ENCODE data around the gene MCM9.
A peak's percentile ranks its signal among the peaks of the same experiment; 100 is the strongest.

The MCM9 gene

DNA sequence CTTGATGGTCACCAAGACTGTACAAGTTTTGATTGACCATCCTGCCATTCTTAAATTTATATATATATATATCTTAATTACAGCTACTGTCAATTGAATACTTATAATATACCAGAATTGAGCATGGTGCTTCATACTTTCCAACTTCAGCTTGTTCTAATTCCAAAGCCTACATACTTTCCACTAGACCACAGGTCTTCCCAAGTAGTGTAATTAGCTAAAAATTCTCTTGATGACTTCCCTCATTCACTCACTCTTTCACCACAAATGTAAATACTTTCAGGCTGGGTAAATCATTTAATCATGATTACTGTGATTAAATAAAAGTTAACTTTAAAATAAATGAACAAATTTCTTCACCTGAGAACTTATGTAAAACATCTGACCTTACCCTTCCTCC is 37.6 kb downstream of the MCM9 start:
- TF ChIP-seq, protein P1, sequence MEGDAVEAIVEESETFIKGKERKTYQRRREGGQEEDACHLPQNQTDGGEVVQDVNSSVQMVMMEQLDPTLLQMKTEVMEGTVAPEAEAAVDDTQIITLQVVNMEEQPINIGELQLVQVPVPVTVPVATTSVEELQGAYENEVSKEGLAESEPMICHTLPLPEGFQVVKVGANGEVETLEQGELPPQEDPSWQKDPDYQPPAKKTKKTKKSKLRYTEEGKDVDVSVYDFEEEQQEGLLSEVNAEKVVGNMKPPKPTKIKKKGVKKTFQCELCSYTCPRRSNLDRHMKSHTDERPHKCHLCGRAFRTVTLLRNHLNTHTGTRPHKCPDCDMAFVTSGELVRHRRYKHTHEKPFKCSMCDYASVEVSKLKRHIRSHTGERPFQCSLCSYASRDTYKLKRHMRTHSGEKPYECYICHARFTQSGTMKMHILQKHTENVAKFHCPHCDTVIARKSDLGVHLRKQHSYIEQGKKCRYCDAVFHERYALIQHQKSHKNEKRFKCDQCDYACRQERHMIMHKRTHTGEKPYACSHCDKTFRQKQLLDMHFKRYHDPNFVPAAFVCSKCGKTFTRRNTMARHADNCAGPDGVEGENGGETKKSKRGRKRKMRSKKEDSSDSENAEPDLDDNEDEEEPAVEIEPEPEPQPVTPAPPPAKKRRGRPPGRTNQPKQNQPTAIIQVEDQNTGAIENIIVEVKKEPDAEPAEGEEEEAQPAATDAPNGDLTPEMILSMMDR (IDR thresholded peaks at IDR 0.05) = no peak
- Histone ChIP-seq H3K9me3 (no peaks in the 10 kb centered on the region), H3K27me3 (no peaks in the 10 kb centered on the region), H3K4me1 (peaks cover 0 to 31% (median 2%) of the 10 kb centered on the region in 4 donors), H3K27ac (no peak overlapping the region), H3K36me3 (peaks cover 0 to 8% (median 4%) of the 10 kb centered on the region in 3 donors), H3K4me3 (no peak overlapping the region)
- DNase-seq = no peak
- intact Hi-C loops (cut with DNase I; ENCODE audit: low total_unique reads) = loop anchor here (5.0 kb wide), 1 partner anchor 35 kb away; no protein-coding TSS in a partner anchor

DNA sequence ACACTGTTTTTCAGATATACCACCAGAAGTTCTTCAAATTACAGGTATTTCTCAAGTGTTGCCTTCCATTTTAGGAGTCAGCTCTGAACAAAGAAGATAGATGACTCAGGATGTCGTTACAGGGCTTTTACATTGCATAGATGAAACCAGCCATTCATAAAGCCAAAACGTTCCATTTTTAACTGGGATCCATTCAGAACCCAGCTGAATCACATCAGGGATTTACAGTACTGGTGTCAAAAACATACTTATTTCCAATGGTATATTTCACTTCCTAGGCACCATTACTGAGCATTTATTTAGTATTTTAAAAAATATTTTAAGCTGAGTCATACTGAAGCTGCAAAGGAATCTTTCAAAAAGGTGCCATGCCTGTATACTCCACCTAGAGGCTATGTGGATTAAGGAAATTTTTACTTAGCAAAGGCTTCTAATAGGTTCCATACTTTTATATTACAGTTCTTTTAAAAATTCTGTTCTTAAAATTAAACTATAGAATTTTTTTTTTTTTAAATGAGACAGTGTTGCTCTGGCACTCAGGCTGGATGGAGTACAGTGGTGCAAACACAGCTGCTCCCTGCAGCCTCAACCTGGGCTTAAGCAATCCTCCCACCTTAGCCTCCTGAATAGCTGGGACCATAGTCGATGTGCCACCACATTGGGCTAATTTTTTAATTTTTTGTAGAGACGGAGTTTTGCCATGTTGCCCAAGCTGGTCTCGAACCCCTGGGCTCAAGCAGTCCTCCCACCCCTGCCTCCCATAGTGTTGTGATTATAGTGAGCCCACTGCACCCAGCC is 38.4 kb downstream of the MCM9 start:
- intact Hi-C loops (cut with DNase I; ENCODE audit: low total_unique reads) = loop anchor here (5.0 kb wide), 1 partner anchor 36 kb away; no protein-coding TSS in a partner anchor
- no peak for DNase-seq
- Histone ChIP-seq H3K9me3 (no peaks in the 10 kb centered on the region), H3K27me3 (no peaks in the 10 kb centered on the region), H3K4me3 (no peak overlapping the region), H3K27ac (no peak overlapping the region), H3K4me1 (peaks cover 0 to 38% (median 8%) of the 10 kb centered on the region in 4 donors), H3K36me3 (peaks cover 0 to 8% (median 4%) of the 10 kb centered on the region in 3 donors)
- TF ChIP-seq, protein P1 (IDR thresholded peaks at IDR 0.05) = peak in 1 of 2 experiments; percentile 10

DNA sequence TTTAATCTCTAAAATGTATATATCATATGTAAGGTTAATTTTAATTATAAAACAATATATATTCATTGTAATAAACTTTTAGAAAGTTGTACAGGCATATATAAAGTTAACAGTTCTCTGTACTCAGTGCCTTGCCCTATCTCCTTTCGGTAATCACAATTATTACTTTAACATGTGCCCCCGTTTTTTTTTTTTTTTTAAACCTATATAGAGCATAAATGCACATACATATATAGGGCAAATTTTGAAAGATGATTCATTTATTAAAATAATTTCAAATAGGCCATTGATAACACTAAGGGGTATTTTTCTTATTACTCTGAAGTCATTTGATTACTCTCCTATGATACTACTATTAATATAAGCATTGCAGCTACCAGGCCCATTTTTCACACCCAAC is 39.1 kb downstream of the MCM9 start:
- peak overlapping the region; percentile 76 to 91 for H3K4me3 ChIP-seq
- intact Hi-C loops (cut with DNase I; ENCODE audit: low total_unique reads) = loop anchor here (2.0 to 5.0 kb wide), 2 partner anchors 36 to 245 kb away; partner anchors contain the start of gene CEP85L
- TF ChIP-seq, protein P1 (IDR thresholded peaks at IDR 0.05) = no peak
- H3K9me3 ChIP-seq = no peaks in the 10 kb centered on the region
- peaks cover 0 to 45% (median 12%) of the 10 kb centered on the region in 4 donors for H3K4me1 ChIP-seq
- H3K27ac ChIP-seq = peak overlapping the region; percentile 87 to 95
- no peak for DNase-seq
- H3K27me3 ChIP-seq = no peaks in the 10 kb centered on the region
- H3K36me3 ChIP-seq = peaks cover 0 to 4% (median 4%) of the 10 kb centered on the region in 3 donors

DNA sequence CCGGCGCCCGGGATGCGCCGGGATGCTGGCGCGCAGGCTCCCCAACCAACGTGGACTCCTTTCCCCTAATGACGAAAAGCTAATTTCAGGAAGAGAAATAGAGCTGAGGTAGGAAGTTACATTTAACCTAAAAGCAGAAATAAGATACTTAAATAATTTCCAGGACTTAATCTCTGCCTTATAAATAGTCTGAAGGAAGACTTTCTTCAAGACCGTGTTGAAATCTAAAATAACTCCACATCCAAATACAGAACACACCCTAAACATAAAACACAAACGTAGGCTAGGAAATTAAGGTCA is 39.7 kb downstream of the MCM9 start:
- intact Hi-C loops (cut with DNase I; ENCODE audit: low total_unique reads) = loop anchor here (2.0 to 5.0 kb wide), 2 partner anchors 37 to 244 kb away; partner anchors contain the start of gene CEP85L
- DNase-seq = no peak
- no peaks in the 10 kb centered on the region for H3K27me3 ChIP-seq

DNA sequence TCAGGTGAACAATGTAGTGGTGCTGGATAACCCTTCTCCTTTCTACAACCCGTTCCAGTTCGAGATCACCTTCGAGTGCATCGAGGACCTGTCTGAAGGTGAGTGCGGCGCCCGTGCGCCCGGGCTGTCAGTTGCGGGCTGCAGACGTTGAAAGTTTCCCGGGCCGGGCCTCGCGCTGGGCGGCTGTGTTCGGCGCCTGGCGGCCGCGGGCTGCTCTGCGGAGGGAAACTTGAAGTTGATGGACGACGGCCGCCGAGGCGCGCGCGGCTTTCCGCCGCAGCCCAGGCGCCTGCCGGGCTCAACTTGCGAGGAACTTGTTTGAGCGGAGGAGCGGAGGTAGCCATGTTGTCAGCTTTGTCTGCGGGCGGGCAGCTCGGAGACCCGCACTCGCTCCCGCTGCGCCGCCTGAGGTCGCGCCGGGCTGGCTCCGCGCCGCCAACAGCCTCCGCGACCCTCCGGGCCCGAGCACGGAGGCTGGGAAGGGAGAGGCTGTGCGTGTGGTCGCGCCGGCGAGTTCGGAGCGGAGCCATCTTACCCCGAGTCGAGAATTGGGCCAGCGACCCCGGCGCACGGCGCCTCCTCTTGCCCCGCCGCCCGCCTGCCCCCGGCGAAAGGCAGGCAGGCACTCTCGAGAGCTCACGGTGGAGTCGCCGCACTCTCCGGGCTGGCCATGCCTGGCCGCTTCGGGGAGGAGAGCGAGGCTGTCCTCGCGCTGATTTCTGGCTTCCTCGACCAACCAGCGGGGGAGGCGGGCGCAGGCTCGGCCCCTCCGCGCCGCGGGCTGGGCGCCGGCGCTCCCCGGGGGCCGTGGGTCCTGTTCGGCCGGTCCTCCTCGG is 40.3 kb downstream of the MCM9 start:
- Histone ChIP-seq H3K4me1 (peaks cover 0 to 41% (median 13%) of the 10 kb centered on the region in 4 donors), H3K27ac (peak overlapping the region; percentile 87 to 95), H3K4me3 (peak overlapping the region; percentile 76 to 91), H3K9me3 (no peaks in the 10 kb centered on the region), H3K27me3 (no peaks in the 10 kb centered on the region), H3K36me3 (peaks cover 0 to 3% (median 0%) of the 10 kb centered on the region in 3 donors)
- intact Hi-C loops (cut with DNase I; ENCODE audit: low total_unique reads) = loop anchor here (2.0 to 5.0 kb wide), 2 partner anchors 38 to 244 kb away; partner anchors contain the start of gene CEP85L
- TF ChIP-seq, protein P1 (IDR thresholded peaks at IDR 0.05) = no peak
- DNase-seq = peak; percentile 70 to 87

More for the DNA sequence above, 39.7 kb downstream of the MCM9 start:
- peaks cover 0 to 41% (median 13%) of the 10 kb centered on the region in 4 donors for H3K4me1 ChIP-seq
- TF ChIP-seq, protein P1 (IDR thresholded peaks at IDR 0.05) = no peak
- H3K27ac ChIP-seq = peak overlapping the region; percentile 87 to 95
- no peaks in the 10 kb centered on the region for H3K9me3 ChIP-seq
- H3K36me3 ChIP-seq = peaks cover 0 to 4% (median 0%) of the 10 kb centered on the region in 3 donors
- H3K4me3 ChIP-seq = peak overlapping the region; percentile 76 to 91
